NCI-H748 (cell line): Measurements from ENCODE around the gene WNT7A.

Experiments used
- DNase-seq: peaks from one replicate; lab custom pipeline; 2025; ENCODE audit not compliant: unreplicated experiment; lab: John Stamatoyannopoulos, UW

Gene WNT7A

DNA sequence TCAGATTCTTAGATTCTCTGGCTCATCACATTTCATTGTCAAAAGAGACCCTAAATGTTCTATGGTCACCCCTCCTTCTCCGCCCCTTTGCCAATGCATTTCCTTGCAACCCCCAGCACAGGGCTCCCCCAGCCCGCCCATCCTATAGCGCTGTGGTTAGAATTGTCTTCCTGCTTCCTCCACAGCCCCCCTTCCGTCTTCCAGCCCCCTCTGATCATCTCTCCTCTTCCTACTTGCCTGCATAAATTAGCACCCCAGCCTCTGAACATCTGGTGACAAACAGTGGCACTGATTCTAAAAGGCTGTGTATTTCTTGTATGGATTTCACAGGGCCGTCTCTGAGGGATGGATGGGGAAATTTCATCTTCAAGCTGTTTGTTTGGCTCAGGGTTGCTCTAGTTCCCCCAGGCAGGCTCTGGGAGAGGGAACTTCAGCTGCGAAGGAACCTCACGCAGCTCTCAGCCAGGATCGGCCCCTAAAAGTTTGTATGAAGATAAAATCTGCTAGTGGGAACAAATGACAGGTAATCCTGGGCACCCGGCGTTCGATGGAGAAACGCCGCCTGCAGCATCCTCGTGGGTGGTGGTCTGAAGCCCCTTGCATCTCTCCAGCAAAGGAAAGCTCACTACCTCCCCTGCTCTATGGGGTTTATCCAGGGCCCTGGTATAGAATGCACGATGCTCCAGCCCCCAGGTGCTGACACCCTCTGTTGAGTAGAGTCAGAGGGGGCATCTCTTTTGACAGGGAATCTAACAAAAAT lies 83.0 kb downstream of the WNT7A start:
- DNase-seq = no peak

DNA sequence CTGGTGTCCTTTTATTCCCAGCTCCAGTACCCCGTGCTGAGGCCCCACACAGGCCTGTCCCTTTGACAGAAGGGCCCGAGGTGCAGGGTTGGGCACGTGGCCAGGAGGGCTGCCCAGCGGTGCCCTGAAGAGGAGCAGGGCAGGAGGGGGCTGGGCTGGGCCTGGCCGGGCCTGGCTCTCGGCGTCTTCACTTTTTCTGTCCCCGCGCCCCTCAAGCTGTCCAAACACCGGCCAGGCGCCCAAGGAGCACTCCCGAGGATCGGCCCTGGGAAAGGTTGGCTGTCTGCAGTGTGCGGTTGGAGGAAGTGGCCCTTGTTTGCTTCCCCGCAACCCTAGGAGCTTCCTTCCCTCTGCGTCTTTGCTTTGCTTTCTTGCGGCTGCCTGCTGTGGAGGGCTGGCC lies 84.1 kb downstream of the WNT7A start:
- no peak for DNase-seq

DNA sequence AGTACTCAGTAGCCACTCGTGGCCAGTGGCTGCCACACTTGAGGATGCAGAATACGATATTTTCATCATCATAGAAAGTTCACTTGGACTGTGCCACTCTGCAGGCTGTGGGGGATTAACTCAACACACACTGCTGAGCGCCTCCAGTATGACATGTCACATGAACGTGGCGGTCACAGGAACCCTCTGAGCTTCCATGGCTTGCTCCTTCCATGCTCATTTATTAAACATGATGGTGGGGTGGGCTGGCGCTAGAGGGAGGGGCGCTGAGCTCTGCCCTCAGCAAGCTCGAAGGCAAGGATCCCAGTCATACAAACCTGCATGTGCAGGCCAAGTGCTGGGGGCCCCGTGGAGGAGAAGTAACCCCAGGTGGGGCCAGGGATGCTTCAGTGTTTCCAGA lies 85.5 kb downstream of the WNT7A start:
- no peak for DNase-seq

DNA sequence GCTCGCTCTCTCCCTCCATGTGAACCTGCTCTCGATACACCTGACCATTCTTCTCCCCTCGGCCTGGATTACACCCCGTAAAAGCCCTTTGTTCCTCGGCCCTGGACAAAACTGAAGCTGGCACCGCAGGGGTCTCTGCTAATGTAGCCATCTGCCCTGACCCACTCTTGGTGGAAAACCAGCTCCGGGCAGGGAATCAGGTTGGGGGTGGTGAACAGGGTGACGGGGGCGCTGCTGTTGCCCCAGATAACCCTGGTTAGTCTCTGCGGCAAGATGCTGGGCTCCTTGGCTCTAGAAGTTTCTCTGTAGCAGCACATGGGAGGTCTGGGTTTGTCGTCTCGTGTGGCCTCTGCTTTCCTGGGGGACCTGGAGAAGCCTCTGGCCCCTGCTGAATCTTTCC lies 86.4 kb downstream of the WNT7A start:
- DNase-seq = no peak

DNA sequence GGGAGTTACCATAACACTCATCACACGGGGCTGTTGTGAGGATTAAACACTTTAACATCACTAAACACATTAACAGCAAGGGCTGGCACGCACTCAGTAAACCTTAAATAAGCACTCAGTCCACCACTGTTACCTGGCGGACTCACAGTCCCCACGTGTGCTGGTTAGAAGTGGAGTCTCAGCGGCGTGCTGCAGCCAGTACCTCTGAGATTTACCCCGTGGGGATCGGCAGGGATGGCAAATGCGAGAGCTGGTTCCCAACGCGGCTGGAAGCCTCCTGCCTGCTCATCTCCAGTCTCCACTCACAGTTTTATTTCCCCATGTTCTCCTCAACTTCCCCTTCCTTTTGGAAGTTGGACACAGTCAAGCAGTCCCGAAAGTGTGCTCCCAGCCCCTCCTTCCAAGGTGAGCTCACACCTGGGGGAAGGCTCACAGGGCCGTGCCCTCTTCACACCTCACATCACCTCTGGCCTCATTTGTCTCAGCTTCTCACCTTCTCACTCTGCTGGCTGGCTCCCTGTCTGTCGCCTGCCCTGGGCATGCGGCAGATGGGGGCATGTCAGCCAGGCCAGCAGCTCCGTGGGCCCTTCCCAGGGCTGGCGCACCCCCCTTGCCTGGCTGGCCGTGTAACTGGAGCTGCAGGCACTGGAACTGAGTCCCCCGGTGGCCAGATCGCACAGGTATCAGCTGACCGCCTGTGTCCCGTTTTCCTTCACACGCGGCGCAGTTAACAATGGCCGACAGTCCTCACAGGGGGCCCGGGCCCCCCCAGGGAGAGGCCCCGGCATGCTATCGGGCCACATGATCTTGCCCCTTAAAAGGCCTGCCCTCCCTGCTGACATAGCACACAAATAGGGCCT lies 87.1 kb downstream of the WNT7A start:
- no peak for DNase-seq

DNA sequence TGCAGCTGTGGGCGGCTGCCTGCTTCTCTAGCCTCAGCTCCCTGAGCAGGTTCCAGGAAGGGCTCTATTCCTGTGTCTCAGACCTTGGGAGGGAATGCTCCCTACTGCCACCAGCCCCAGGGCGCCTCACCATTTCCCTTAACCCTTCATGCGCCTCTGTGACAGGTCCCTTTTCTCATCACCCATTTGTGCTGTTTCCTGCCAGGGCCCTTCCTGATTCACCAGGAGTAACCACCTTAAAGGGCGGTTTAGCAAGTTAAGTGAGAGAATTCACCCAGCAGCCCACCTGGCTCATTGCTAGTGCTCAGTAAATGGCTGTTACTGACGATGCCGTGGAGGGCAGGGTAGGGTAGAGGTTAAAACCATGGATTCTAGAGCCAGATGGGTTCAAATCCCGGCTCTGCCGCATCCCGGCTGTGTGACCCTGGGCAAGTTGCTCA lies 87.8 kb downstream of the WNT7A start:
- DNase-seq = no peak

DNA sequence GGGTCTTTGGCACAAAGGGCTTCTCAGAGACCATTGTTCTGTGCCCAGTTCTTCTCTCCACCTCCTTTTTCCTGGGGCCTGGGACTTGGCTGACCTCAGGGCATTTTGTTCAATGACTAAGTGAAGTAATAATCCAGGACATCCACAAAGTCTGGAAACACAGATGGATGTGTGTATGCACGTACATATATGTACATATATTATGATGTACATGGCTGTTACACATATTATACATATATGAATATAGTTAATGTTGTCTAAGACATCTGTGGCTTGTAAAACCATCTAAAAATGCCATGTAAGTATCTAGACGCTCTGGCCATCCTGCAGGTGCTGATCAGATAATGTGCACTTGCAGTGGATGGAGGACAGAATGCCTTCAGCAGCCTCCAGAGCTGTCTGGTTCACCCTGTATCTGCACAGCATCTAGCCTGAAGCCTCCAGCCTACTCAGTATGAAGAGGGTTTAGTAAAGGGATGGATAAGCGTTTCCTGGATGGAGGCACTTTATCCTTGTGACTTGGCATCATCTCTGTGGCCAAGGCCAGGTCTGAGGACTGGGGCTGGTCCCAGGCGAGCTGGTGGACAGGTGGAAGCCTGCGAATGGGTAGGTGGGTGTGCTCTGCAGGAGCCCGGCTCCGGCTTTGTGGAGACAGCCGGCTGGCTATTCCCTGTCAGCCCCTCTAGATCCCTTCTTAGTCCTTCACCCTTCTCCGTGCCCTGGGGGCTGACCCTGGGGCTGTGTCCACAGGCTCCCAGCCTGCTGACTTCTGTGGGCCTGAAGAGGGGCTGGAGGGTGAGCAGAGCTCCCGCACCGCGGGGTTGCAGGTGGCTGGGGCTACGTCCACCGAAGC lies 88.4 kb downstream of the WNT7A start:
- no peak for DNase-seq

DNA sequence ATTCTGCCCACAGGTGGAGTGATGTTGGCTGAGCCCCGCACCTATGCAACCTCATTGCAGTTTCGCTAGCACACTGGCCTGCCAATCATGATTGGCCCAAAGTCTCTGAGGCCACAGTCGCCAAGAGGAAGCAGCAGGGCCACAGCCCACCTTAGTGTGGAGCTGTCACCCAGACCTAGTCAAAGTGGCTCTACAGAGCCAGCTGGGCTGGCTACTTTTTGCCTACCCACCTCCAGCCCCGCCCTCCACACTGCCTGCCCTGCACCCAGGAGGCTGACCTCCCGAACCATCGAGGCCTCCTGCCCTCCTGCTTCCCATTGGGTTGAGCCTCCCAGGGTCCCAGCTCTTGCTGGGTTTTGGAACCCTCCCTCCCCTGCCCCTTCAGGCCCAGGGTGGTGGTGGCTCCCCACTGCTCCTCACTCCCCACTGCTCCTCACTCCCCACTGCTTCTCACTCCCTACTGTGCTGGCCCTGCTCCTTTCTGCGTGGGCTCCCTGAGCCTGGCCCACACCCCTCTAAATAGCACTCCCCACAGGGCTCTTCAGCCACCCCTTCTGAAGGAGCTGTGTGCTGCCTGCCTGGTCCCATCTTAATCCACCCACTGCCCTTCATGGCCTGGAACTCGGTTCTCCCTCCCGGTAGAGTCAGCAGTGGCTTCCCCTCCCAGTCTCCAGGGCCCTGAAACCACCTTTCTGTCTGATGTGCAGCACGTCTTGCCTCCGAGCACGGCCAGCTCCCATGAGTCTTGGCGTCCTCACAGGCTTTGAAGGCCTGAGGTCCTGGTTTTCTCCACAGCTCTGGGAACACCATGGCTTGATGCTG lies 89.3 kb downstream of the WNT7A start:
- no peak for DNase-seq

DNA sequence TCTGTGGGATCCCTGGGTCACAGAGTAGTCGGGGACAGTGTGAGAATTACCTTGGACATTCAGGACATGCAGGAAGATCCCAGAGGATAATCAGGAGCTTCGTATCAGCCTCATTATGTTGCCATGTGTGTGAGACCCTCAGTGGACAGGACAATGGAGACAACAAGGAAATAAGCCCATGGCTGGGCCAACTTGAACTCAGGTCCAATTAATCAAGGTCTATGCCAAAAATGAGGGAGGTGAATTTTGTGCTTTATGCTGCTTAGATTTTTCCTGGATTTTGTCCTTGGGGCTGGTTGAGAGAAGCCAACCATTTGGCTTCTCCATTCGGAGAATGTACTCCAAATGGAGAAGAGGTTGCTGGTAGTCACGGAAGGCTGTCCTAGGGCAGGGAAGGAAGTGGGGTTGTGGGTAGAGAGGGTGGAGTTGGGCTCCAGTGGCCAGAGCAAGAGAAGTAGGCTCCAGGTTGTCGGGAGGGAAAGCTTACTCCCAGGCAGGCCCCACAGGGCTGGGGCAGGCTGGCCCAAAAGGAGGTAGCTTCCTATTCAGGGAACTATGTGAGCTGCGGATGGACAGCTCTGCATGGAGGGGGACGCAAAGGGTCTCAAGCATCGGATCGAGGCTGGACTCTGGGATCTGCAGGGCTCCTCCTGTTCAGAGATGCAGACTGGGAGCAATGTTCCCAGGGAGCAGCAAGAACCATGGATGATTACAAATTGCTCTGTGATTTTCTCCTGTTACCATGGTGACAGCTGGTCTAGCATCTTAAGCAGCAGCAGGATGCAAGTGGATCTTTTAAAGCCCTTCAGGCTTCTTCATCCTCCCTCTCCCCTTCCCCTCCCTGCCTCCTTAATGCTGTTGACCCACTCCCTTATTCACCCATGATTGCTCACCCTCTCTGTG lies 91.1 kb downstream of the WNT7A start:
- DNase-seq = peak; percentile 13

DNA sequence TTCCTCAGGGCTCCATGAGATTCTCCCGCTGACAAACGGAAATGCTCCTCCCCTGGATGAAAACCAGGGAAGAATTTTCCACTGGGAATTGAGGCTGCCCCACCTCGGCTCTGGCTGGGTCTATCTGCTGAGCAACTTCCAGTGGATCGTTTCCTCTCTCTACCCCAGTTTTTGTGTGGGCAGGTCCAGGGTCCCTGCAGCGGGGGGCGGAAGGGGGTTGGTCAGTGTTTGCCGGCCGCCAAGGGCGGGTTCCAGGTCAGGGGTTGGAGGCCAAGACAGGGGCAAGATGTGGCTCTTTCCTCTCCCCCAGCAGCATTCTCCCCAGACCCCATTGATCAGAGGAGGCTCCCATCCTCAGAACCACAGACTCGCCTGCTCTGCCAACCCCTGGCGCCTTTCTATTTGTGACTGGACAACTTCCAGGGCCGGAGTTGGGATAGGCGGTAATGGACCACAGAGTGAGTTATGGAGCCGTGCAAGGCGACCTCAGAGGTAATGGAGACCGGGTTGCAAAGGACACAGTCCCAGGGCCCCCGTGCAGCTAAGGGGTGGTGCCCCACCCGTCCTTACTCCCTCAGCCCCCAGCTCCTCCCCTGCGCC lies 92.2 kb downstream of the WNT7A start:
- no peak for DNase-seq

DNA sequence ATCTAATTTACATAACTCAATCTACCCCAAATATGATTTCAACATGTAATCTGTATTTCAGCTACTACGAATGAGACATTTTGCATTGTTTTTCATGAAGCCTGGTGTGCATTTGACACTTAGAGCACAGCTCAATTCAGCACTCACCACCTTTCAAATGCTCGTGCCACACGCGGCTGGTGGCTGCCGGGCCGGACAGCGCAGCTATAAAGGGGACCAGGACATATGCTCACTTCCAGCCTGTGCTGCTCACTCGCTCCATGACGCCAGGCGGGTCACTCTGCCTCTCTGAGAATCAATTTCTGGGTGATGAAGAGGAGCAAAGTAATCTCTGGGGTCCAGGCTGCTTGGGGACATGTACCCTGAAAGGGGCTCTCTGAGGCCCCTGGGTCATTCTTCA lies 93.1 kb downstream of the WNT7A start:
- DNase-seq = no peak

DNA sequence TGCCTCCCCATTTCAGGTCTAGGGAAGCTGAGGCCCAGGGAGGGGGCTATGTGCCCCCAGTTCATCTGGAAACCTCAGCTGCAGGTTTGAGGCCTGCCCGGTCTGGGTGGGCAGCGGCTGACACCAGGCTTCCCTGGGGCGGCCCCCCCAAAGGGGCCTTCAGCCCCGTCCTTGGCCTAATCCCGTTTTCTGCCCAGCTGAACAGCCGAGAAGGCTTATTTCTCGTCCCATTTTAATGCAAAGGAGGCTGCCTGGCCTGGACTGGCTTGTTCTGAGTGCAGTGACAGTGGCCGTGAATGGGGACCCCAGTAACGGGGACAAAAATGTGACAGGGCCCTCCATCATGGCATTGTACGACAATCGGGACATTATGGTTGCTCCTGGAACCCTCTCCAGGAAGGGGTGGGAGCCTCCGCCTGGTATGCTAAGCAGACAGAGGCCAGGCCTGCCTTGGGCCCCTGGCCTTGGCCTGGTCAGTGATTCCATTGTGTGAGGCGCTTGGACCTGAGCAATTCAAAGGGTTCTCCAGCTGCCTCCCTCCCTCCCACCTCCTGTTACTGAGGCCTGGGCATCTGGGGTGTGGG lies 93.9 kb downstream of the WNT7A start:
- no peak for DNase-seq

DNA sequence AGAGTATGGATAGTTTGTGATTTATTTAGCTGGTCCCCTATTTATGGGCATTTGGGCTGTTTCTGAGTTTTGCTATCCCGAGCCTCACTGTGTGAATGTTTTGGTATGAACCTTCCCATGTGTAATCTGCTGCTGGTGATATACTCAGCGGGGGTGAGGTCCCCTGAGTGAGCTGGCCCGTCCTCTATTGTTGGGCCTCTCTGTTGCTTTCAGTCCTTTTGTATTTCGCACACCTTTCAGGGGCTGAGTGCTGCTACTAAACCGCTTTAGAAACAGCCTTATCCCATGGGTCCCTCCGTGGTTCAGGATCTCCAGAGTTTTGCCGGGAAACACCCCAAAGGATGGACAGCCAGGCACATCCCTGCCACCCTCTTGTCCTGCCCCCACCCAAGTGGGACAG lies 94.5 kb downstream of the WNT7A start:
- DNase-seq = no peak

DNA sequence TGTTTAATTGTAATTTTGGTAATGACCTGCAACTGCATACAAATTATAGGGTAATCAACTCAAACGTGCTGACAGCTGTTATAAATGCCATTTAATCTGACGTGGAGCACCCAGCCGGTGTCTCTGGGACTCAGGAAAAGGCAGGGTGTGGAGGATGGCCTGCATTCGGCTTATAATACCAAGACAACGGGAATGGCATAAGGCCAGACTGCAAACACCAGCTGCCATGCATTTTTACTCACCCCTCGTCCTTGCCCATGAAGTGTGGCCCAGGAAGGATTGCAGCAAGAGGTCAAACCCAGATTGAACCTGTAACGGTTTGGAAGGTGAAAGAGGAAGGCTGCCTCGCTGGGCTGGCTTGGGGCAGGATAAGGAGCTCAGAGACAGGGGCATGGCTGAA lies 96.4 kb downstream of the WNT7A start:
- peak; percentile 67 for DNase-seq

DNA sequence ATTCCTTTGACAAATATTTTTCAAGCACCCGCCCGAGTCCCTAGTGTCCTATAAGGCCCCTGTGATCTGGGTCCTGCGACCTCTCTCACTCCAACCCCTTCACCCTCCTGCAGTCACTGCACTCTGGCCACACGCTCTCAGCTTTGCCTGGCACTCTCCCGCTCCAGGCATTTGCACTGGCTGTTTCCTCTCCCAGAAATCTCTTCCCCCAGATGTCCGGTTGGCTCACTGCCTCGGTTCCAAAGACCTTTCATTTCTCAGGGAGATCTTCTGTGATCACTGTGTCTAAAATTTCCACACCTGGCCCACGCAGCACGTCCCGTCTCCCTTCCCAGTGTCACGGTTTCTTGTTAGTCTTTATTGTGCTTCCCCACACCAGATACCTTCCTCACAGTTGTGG lies 97.4 kb downstream of the WNT7A start:
- no peak for DNase-seq

DNA sequence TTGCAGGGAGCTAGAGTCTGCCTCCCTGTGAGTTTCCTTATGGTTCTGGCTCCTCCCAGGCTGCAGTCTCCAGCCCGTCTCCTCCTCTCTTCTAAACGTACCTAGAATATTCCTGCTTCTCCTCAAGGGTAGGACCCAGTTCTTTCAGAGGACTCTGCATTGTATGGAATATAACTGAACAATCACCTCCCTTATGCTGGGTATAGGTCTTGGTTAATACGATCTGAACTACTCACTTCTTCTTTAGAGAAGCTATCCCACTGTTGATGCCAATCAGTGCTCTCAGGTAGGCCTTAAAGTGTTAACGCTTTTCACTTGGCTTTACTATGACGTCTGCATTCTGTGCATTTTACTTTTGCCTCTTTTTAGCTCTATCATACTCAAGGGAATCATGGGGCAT lies 98.5 kb downstream of the WNT7A start:
- DNase-seq = no peak

DNA sequence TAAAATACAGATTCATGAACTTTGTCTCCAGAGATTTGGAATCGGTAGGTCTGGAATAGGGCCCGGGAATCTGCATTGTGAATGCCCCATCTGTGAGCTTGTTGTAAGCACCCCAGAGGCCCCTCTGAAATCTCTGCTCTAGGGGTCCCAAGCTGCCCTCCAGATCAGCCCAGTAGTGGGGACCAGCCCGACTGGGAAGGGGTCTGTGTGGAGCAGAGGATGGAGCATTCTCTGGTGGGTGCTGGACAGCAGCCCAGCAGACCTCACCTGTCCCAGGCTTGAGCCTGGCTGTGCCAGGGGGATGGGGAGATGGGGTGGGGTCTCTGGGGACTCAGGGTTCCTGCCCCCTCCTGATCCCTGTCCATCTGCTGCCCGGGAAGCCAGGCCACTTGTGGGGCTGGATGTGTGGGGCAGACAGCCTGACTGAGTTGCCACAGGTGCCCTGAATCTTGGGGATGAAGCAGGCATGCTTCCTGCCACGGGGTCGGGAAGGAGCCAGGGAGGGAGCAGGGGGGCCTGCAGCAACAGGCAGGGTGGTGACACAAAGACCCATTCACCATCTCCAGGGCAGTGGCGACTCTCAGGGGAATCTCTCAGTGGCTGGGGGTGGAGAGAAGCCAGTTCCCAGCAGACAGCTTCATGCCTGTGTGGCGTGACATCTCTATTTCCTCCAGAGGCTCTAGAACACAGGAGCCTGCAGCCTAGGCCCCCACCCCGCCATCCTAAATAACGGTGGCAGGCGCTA lies 99.3 kb downstream of the WNT7A start:
- DNase-seq = no peak
